ENCODE results near the gene SCT. TPM values are rescaled to one million over a fixed set of nuclear protein-coding genes. Genes with fewer than 3 reads are reported as not detected.

The SCT gene
- total RNA-seq, 1 experiment from 2014 or later = not detected

GRCh38 chr11:646214-646613 is 19.2 kb upstream of the SCT start:
- TF ChIP-seq CTCF (IDR thresholded peaks at IDR 0.05; ENCODE audit: unreplicated experiment) = no peak
- peaks cover 55% of the 10 kb centered on the region for H3K36me3 Mint-ChIP-seq (ENCODE audit: insufficient read depth, unreplicated experiment)
- H3K27me3 Mint-ChIP-seq (ENCODE audit: unreplicated experiment) = no peaks in the 10 kb centered on the region
- CTCF ChIA-PET = no interaction called here
- no peak overlapping the region for H3K4me3 Mint-ChIP-seq (ENCODE audit: low read depth, unreplicated experiment)
- H3K27ac Mint-ChIP-seq (ENCODE audit: unreplicated experiment) = no peak overlapping the region
- BruUV-seq (replicated peaks) = no TSS peak
- no peaks in the 10 kb centered on the region for H3K4me1 Mint-ChIP-seq (ENCODE audit: low read depth, unreplicated experiment)
- H3K9me3 Mint-ChIP-seq (ENCODE audit: low read depth, unreplicated experiment) = no peaks in the 10 kb centered on the region
- DNase-seq = no peak
- intact Hi-C loops (cut with micrococcal nuclease; ENCODE audit: unreplicated experiment) = no loop called here

- H3K9me3 Mint-ChIP-seq (ENCODE audit: low read depth, unreplicated experiment) = no peaks in the 10 kb centered on the region
- no peak for TF ChIP-seq CTCF (IDR thresholded peaks at IDR 0.05; ENCODE audit: unreplicated experiment)
- no peaks in the 10 kb centered on the region for H3K4me1 Mint-ChIP-seq (ENCODE audit: low read depth, unreplicated experiment)
- no peak overlapping the region for H3K27ac Mint-ChIP-seq (ENCODE audit: unreplicated experiment)
- peaks cover 53% of the 10 kb centered on the region for H3K36me3 Mint-ChIP-seq (ENCODE audit: insufficient read depth, unreplicated experiment)
- H3K27me3 Mint-ChIP-seq (ENCODE audit: unreplicated experiment) = no peaks in the 10 kb centered on the region
- no peak for DNase-seq
- CTCF ChIA-PET = no interaction called here
- intact Hi-C loops (cut with micrococcal nuclease; ENCODE audit: unreplicated experiment) = no loop called here
- no peak overlapping the region for H3K4me3 Mint-ChIP-seq (ENCODE audit: low read depth, unreplicated experiment)
- no TSS peak for BruUV-seq (replicated peaks)
Observed at GRCh38 chr11:645536-645935, 18.6 kb upstream of the SCT start.

GRCh38 chr11:643849-644738 is 17.1 kb upstream of the SCT start:
- Mint-ChIP-seq H3K27ac (ENCODE audit: unreplicated experiment) (no peak overlapping the region), H3K4me1 (ENCODE audit: low read depth, unreplicated experiment) (no peaks in the 10 kb centered on the region), H3K27me3 (ENCODE audit: unreplicated experiment) (no peaks in the 10 kb centered on the region), H3K9me3 (ENCODE audit: low read depth, unreplicated experiment) (no peaks in the 10 kb centered on the region), H3K36me3 (ENCODE audit: insufficient read depth, unreplicated experiment) (peaks cover 49% of the 10 kb centered on the region), H3K4me3 (ENCODE audit: low read depth, unreplicated experiment) (no peak overlapping the region)
- DNase-seq = no peak
- no peak for TF ChIP-seq CTCF (IDR thresholded peaks at IDR 0.05; ENCODE audit: unreplicated experiment)
- CTCF ChIA-PET = no interaction called here
- BruUV-seq (replicated peaks) = no TSS peak
- intact Hi-C loops (cut with micrococcal nuclease; ENCODE audit: unreplicated experiment) = no loop called here

GRCh38 chr11:643366-643765 is 16.4 kb upstream of the SCT start:
- no peak for DNase-seq
- intact Hi-C loops (cut with micrococcal nuclease; ENCODE audit: unreplicated experiment) = no loop called here
- no peak for TF ChIP-seq CTCF (IDR thresholded peaks at IDR 0.05; ENCODE audit: unreplicated experiment)
- Mint-ChIP-seq H3K9me3 (ENCODE audit: low read depth, unreplicated experiment) (no peaks in the 10 kb centered on the region), H3K4me1 (ENCODE audit: low read depth, unreplicated experiment) (no peaks in the 10 kb centered on the region), H3K27ac (ENCODE audit: unreplicated experiment) (no peak overlapping the region), H3K36me3 (ENCODE audit: insufficient read depth, unreplicated experiment) (peaks cover 48% of the 10 kb centered on the region), H3K4me3 (ENCODE audit: low read depth, unreplicated experiment) (no peak overlapping the region), H3K27me3 (ENCODE audit: unreplicated experiment) (no peaks in the 10 kb centered on the region)
- no TSS peak for BruUV-seq (replicated peaks)
- CTCF ChIA-PET = no interaction called here

Measured in Calu3 (cell line).